Measurements from ENCODE around the gene SLC39A11.

DNA sequence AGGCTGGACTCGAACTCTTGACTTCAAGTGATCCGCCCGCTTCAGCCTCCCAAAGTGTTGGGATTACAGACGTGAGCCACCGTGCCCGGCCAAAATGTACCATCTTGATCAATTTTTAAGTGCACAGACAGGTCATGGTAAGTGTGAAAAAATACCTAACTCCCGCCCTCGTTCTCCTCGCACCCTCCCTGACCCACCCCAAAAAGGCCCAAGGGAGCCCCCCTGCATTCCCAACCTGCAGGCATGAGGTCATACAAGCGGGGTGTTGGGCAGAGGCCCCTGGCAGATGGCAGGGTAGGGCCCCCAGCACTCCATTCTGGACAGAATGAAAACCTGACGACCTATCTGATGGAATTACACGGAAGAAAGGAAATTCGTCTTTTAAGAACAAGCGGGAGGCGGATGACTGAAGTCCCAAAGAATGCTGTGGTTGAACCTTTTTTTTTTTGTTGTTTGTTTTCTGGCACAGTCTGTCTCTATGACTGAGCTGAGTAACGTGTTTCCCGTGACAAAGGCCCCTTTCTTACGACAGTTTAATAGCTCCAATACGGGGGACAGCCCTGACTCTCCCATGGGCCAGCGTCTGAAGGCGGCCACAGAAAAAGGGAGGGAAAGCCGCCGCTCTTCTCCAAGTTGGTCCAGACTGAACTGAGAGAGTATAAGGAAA, 376.4 kb downstream of the SLC39A11 start:
- TF ChIP-seq, protein P1, sequence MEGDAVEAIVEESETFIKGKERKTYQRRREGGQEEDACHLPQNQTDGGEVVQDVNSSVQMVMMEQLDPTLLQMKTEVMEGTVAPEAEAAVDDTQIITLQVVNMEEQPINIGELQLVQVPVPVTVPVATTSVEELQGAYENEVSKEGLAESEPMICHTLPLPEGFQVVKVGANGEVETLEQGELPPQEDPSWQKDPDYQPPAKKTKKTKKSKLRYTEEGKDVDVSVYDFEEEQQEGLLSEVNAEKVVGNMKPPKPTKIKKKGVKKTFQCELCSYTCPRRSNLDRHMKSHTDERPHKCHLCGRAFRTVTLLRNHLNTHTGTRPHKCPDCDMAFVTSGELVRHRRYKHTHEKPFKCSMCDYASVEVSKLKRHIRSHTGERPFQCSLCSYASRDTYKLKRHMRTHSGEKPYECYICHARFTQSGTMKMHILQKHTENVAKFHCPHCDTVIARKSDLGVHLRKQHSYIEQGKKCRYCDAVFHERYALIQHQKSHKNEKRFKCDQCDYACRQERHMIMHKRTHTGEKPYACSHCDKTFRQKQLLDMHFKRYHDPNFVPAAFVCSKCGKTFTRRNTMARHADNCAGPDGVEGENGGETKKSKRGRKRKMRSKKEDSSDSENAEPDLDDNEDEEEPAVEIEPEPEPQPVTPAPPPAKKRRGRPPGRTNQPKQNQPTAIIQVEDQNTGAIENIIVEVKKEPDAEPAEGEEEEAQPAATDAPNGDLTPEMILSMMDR (conservative IDR thresholded peaks at IDR 0.05 in 1 of 2, IDR thresholded peaks at IDR 0.05 in 1 of 2; ENCODE audit: low read depth in 1 of 2, low read length in 2 of 2): no peak
- no peak for TF ChIP-seq EZH2 (IDR thresholded peaks at IDR 0.05; ENCODE audit: low read length, missing control alignments)

All from fibroblast of lung (primary cell).